Stimulated activated CD8-positive, alpha-beta memory T cell treated with anti-CD3 and anti-CD28 coated beads, Interleukin-2, amount 100 ng/mL, for 48 hours (primary cell): Measurements from ENCODE around the gene CRACR2A.

Experiments used
- DNase-seq, 2 donors: peaks; one replicate each; pipeline ENCODE4 v3.0.0-alpha.2; 2020; ENCODE audit warnings: low read depth in 2 of 2

CRACR2A gene

DNA sequence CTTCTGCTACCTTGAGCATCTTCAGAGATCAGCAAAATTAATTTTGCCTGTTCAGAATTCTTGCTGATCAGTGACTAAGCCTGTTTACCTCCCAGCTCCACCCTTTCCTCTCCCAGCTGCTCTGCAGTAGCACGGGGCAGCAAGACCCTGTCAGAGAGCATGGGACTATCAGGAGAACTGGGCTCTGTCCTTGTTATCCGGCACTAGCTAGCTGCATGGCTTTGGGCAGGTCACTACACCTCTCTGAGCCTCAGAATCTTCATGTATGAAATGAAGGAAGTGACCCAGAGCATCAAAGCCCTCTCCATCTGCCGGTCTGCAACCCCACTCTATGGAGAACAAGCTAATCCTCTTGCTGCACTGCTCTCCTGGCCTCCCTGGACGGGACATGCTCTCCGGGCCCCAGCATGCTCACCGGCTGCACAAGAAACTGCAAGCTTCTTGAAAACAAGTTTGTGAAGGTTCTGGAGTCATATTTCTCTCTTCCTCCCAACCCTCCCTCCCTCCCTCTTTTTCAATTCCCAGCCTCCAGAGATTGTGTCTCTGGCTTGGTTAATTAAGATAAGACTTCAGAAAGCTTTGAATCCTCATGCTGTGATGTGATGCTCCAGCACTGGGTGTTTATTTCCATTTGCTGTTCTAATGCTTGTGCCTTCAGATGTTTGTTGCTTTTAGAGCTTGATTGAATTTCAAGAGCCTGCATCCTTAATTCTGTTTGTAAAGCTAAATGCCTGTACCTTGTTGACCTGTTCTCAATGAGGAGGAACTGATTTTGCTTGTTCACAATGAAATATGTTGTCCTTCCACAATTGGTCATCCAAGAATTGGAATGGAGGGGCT lies 101.1 kb downstream of the CRACR2A start:
- DNase-seq = no peak

DNA sequence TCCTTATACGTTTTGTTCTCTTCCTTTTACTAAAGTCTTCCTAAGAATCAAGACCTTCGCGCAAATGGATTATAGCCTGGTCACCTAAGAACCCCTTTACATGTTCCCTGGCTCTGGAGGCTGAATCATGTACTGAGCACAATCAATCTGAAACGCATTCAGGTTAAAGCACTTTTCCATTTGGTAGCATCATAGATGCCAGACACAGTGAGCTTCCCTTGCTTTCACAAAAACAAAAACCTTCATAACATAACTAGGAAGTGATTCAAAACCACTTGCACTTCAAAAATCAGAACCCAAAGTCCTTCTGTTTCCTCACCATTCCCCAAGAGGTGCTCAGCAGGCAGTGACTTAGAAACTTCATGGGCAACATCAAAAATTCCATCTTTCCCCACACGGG lies 105.4 kb downstream of the CRACR2A start:
- no peak for DNase-seq

DNA sequence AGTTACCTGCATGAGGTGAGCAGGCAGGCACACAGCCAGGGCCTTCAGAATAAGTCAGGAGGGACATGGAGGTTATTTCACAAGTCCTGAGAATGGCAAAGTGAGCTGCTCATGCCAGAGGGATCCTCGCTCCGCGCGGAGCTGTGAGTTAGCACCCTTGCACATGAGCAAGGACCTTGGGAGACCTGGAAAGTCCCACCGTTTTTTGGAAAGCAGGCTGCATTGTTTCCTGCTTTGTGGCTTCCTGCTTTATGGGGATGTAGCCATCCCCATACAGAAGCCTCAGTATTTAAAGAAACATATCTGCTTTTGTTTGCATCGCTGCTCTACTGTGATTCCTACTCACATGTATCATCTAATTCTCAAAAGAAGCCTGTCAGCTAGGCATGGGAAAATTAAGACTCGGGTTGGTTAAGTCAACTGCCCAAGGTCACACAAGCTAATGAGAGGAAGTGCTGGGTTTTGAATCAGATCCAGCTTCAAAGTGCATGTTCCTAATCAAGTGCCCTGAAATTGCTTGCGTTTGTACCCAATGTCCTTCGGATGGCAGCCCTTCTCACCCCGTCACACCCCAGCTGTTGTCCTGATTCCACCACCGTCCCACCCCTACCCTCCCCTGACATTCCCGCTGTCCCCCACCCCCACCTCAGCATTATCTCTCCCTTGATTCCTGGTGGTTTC lies 106.2 kb downstream of the CRACR2A start:
- DNase-seq = no peak

DNA sequence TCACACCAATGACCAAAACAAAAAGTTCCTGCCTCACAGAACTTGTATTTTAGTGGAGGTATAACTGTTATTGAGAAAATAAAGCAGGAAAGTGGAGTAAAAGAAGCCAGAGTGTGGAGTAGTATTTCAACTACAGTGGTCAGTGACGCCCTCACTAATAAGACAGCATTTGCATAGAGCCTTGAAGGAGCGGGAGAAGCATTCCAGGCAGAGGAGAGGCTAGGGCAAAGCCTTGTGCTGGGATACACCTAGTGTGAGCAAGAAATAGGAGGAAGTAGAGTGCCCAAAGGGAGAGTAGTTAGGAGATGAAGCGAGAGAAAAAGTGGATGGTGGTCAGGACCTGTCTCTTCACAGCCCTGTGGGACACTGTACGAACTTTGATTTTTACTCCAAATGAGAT lies 107.8 kb downstream of the CRACR2A start:
- no peak for DNase-seq

GRCh38 chr12:3644104-3644503 lies 108.8 kb downstream of the CRACR2A start:
- DNase-seq = no peak

- no peak for DNase-seq
These were observed 111.4 kb downstream of the CRACR2A start for GRCh38 chr12:3641428-3642018.

- no peak for DNase-seq
These were observed 116.6 kb downstream of the CRACR2A start for GRCh38 chr12:3636328-3636727.

GRCh38 chr12:3634348-3634747 lies 118.6 kb downstream of the CRACR2A start:
- DNase-seq = no peak

DNA sequence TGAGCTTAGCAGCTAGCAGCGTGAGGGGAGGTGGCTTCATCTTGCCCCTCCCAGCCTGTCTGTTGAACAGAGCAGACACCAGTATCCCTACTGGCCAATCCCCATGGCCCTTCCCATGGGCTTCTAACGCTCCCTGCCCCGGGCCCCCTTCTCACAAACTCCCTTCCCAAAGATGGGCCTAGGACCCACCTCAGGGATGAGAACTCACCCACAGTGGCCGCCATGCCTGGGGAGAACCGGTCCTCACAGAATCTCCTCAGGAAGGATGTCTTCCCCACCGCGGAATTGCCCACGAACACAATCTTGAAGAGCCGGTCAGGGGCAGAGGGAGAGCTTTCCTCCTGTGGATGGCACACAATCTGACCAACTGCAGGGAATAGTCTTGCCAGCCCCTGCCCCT lies 119.5 kb downstream of the CRACR2A start:
- no peak for DNase-seq

GRCh38 chr12:3632754-3633153 lies 120.2 kb downstream of the CRACR2A start:
- DNase-seq = no peak

- no peak for DNase-seq
These were observed 120.7 kb downstream of the CRACR2A start for GRCh38 chr12:3632256-3632655.

- DNase-seq = no peak
These were observed 121.2 kb downstream of the CRACR2A start for GRCh38 chr12:3631759-3632158.

GRCh38 chr12:3631272-3631637 lies 121.7 kb downstream of the CRACR2A start:
- DNase-seq = no peak

- no peak for DNase-seq
These were observed 122.2 kb downstream of the CRACR2A start for GRCh38 chr12:3630621-3631271.

GRCh38 chr12:3630111-3630510 lies 122.8 kb downstream of the CRACR2A start:
- no peak for DNase-seq

DNA sequence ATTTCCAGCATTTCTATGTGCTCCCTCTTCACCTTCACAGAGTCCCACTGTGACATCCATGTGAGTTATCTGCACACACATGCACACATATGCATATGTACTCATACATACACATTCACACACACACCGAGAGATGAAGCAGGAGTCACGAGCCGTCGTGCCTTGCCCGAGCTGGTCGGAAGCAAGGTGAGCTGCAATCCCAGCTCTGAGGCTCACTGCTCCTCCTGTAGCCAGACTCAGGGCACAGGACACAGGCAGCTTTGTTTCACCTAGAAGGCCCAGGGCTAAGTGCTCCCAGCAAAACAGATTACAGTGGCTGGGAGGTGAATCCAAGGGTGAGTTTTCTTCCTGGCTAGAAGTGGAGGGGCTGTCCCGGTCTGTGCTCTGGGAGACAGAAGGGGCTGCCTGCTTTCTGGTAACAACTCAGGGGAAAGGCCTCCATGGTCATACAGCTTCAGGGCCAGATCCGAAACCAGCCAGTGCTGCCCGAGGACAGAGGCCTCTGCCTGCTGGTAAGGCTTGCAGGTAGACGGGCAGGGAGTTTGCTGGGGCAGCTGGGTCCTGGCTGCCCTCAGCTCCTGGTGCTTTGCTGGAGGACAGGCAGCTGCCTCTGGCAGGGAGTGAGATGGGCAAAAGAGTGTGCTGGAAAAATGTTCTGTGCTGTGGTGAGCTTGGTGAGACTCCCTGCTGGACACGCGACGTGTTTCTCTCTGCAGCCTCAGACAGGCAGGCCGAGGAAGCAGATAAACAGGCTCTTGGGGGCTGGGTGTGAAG lies 123.7 kb downstream of the CRACR2A start:
- no peak for DNase-seq

GRCh38 chr12:3628629-3629028 lies 124.3 kb downstream of the CRACR2A start:
- DNase-seq = no peak

- DNase-seq = no peak
These were observed 125.6 kb downstream of the CRACR2A start for GRCh38 chr12:3627336-3627735.

DNA sequence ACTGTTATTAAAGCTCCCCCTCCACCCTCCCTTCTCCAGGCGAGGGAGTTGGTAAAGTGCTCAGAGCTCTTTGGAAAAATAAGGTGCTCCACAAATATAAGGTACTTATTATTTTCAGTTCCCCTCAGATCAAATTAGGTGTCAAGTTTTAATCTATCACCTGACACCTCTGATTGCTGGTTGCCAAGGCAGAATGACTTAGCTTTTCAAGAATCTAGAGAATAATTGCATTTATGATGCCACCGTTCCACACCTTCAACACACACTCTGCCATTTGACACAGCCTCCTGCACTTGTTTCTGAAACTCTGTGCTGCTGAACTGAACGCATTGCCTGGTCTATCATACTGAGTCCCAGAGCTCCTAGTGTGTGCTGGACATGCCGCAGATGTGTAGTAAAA lies 128.6 kb downstream of the CRACR2A start:
- no peak for DNase-seq

- DNase-seq = no peak
These were observed 129.9 kb downstream of the CRACR2A start for GRCh38 chr12:3622822-3623690.
